Measurements from ENCODE around the gene PXN.
"Not testable (repeated sequence)": the region's sequence is repeated elsewhere in the genome, so short reads cannot be mapped to it uniquely, and the experiment has no call there.

The PXN gene

GRCh38 chr12:120257041-120257821 is 8.3 kb downstream of the PXN start:
- no peak overlapping the region for H3K4me3 ChIP-seq (ENCODE audit: low read length)
- no peaks in the 10 kb centered on the region for H3K9me3 ChIP-seq (ENCODE audit: low read length)
- no peaks in the 10 kb centered on the region for H3K4me1 ChIP-seq (ENCODE audit: insufficient read depth, low read length)
- H3K36me3 ChIP-seq (ENCODE audit: insufficient read depth, low read length): peaks cover 6% of the 10 kb centered on the region
- H2AFZ ChIP-seq (ENCODE audit: low read depth, low read length): no peak overlapping the region
- H3K27me3 ChIP-seq (ENCODE audit: insufficient read depth, low read length): no peaks in the 10 kb centered on the region

DNA sequence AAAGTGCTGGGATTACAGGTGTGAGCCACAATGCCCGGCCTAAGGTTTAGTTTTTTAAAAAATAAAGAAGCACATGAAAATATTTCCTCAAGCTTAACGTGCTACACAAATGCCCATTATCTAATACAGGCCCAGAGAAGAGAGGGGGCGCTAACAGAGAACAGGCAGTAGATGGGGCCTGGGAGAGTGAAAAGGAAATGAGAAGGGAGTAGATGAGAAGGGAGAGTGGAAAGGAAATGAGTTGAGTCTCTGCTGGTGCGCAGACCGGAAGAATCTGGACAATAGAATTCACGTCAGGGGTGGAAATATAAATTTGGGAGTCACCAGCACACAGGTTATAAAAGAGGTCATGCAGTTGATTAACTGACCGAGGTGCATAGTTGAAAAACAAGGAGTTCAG is 10.7 kb downstream of the PXN start:
- Histone ChIP-seq H3K27me3 (ENCODE audit: insufficient read depth, low read length) (no peaks in the 10 kb centered on the region), H2AFZ (ENCODE audit: low read depth, low read length) (no peak overlapping the region), H3K9me3 (ENCODE audit: low read length) (no peaks in the 10 kb centered on the region), H3K4me3 (ENCODE audit: low read length) (no peak overlapping the region), H3K36me3 (ENCODE audit: insufficient read depth, low read length) (peaks cover 6% of the 10 kb centered on the region), H3K4me1 (ENCODE audit: insufficient read depth, low read length) (no peaks in the 10 kb centered on the region)

GRCh38 chr12:120253313-120253712 is 12.2 kb downstream of the PXN start:
- H3K9me3 ChIP-seq (ENCODE audit: low read length): not testable (repeated sequence)

DNA sequence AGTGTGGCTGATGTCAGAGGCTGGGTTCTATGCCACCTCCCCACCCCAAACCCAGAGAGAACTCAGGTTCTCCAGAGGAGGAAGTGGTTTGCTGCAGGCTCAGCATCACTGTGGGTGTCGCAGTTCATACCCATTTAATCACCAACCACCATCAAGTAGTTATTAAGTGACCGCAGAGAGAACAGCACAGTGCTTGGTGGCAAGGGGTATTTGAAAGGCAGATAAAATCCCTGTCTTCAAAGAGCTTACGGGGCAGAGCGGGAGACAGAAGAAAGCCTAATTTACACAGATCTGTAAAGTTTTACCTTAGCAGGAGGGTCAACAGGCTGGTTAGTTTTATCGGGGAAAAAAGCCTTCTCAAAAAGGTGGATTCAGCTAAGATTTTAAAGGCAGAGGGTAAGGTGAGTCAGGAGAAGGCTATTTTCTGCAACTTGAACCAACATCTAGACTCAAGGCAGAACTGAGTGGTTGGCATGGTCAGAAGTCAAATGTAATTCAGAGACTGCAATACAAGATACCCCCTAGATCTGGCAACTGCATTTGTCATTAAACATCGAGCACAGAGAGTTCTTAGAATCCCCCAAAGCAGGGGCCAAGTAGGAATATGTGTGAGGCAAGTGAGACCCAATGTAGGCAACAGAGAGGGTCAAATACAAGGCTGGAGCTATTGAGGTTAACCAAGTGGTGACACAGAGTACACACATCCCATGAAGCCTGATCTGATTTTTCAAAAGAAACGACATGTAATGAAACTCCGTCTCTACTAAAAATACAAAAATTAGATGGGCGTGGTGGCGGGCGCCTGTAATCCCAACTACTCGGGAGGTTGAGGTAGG is 13.2 kb downstream of the PXN start:
- H3K9me3 ChIP-seq (ENCODE audit: low read length): peaks cover 3% of the 10 kb centered on the region
- no peaks in the 10 kb centered on the region for H3K27me3 ChIP-seq (ENCODE audit: insufficient read depth, low read length)
- no peak overlapping the region for H2AFZ ChIP-seq (ENCODE audit: low read depth, low read length)
- H3K36me3 ChIP-seq (ENCODE audit: insufficient read depth, low read length): peaks cover 6% of the 10 kb centered on the region
- H3K4me1 ChIP-seq (ENCODE audit: insufficient read depth, low read length): no peaks in the 10 kb centered on the region
- H3K4me3 ChIP-seq (ENCODE audit: low read length): no peak overlapping the region

More at GRCh38 chr12:120253313-120253712, 12.2 kb downstream of the PXN start:
- not testable (repeated sequence) for H2AFZ ChIP-seq (ENCODE audit: low read depth, low read length); H3K4me1 ChIP-seq (ENCODE audit: insufficient read depth, low read length); H3K36me3 ChIP-seq (ENCODE audit: insufficient read depth, low read length); H3K27me3 ChIP-seq (ENCODE audit: insufficient read depth, low read length); H3K4me3 ChIP-seq (ENCODE audit: low read length)

- H2AFZ ChIP-seq (ENCODE audit: low read depth, low read length); H3K27me3 ChIP-seq (ENCODE audit: insufficient read depth, low read length); H3K4me1 ChIP-seq (ENCODE audit: insufficient read depth, low read length); H3K36me3 ChIP-seq (ENCODE audit: insufficient read depth, low read length); H3K9me3 ChIP-seq (ENCODE audit: low read length); H3K4me3 ChIP-seq (ENCODE audit: low read length): not testable (repeated sequence)
Observed at GRCh38 chr12:120251364-120252070, 14.0 kb downstream of the PXN start.

- Histone ChIP-seq H2AFZ (ENCODE audit: low read depth, low read length) (no peak overlapping the region), H3K36me3 (ENCODE audit: insufficient read depth, low read length) (peaks cover 6% of the 10 kb centered on the region), H3K4me1 (ENCODE audit: insufficient read depth, low read length) (peaks cover 2% of the 10 kb centered on the region)
Observed at GRCh38 chr12:120249875-120250795, 15.4 kb downstream of the PXN start.

GRCh38 chr12:120249266-120249874 is 16.2 kb downstream of the PXN start:
- H3K9me3 ChIP-seq (ENCODE audit: low read length): peaks cover 3% of the 10 kb centered on the region
- no peaks in the 10 kb centered on the region for H3K27me3 ChIP-seq (ENCODE audit: insufficient read depth, low read length)
- peaks cover 6% of the 10 kb centered on the region for H3K4me1 ChIP-seq (ENCODE audit: insufficient read depth, low read length)
- no peak overlapping the region for H3K4me3 ChIP-seq (ENCODE audit: low read length)
- peaks cover 2% of the 10 kb centered on the region for H3K36me3 ChIP-seq (ENCODE audit: insufficient read depth, low read length)
- H2AFZ ChIP-seq (ENCODE audit: low read depth, low read length): no peak overlapping the region

More at GRCh38 chr12:120249875-120250795, 15.4 kb downstream of the PXN start:
- no peak overlapping the region for H3K4me3 ChIP-seq (ENCODE audit: low read length)
- no peaks in the 10 kb centered on the region for H3K27me3 ChIP-seq (ENCODE audit: insufficient read depth, low read length)
- H3K9me3 ChIP-seq (ENCODE audit: low read length): peaks cover 3% of the 10 kb centered on the region

GRCh38 chr12:120247621-120248030 is 17.9 kb downstream of the PXN start:
- H3K4me1 ChIP-seq (ENCODE audit: insufficient read depth, low read length): peaks cover 6% of the 10 kb centered on the region
- no peak overlapping the region for H3K4me3 ChIP-seq (ENCODE audit: low read length)
- H3K27me3 ChIP-seq (ENCODE audit: insufficient read depth, low read length): no peaks in the 10 kb centered on the region
- no peaks in the 10 kb centered on the region for H3K36me3 ChIP-seq (ENCODE audit: insufficient read depth, low read length)
- H3K9me3 ChIP-seq (ENCODE audit: low read length): peaks cover 3% of the 10 kb centered on the region
- H2AFZ ChIP-seq (ENCODE audit: low read depth, low read length): no peak overlapping the region

- H2AFZ ChIP-seq (ENCODE audit: low read depth, low read length): no peak overlapping the region
Observed at GRCh38 chr12:120247183-120247582, 18.3 kb downstream of the PXN start.

DNA sequence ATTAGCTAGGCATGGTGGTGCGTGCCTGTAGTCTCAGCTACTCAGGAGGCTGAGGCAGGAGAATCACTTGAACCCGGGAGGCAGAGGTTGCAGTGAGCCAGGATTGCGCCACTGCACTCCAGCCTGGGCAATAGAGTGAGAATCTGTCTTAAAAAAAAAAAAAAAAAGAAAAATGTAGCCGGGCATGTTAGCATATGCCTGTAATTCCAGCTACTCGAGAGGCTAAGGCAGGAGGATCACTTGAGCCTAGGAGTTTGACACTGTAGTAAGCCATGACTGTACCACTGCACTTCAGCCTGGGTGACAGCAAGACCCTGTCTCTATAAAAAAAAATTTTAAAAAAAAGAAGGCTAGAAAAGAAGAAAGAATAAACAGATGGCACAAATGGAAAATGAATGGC is 18.8 kb downstream of the PXN start:
- H3K4me3 ChIP-seq (ENCODE audit: low read length); H2AFZ ChIP-seq (ENCODE audit: low read depth, low read length); H3K9me3 ChIP-seq (ENCODE audit: low read length); H3K36me3 ChIP-seq (ENCODE audit: insufficient read depth, low read length); H3K27me3 ChIP-seq (ENCODE audit: insufficient read depth, low read length); H3K4me1 ChIP-seq (ENCODE audit: insufficient read depth, low read length): not testable (repeated sequence)

More at GRCh38 chr12:120247183-120247582, 18.3 kb downstream of the PXN start:
- H3K27me3 ChIP-seq (ENCODE audit: insufficient read depth, low read length): no peaks in the 10 kb centered on the region
- H3K4me3 ChIP-seq (ENCODE audit: low read length): no peak overlapping the region
- no peaks in the 10 kb centered on the region for H3K36me3 ChIP-seq (ENCODE audit: insufficient read depth, low read length)
- peaks cover 3% of the 10 kb centered on the region for H3K9me3 ChIP-seq (ENCODE audit: low read length)
- H3K4me1 ChIP-seq (ENCODE audit: insufficient read depth, low read length): peaks cover 6% of the 10 kb centered on the region

DNA sequence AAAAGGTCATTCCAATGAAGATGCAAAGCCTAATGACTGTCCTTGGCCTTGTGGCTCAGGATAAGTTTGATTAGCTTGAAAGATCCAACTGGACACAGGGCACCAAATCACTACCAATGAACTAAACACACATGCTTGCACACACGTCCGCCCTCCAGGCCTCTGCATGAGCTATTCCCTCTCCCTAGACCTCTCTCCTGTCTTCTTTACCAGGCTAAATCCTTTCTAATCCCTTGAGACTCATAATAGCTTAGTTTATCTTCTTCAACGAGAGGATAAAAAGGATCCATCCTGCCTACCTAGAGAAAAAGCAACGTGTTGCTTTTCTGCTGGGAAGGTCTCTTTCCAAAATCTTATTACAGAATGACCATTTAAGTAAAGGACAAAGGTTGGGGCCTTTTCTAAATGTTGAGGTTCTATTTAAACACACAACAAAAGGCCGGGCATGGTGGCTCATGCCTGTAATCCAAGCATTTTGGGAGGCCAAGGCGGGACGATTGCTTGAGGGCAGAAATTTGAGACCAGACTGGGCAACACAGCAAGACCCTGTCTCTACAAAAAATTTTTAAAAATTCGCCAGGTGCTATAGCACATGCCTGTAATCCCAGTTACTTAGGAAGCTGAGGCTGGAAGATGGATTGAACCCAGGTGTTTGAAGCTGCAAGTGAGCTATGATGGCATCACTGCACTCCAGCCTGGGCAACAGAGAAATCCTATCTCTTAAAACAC is 22.4 kb downstream of the PXN start:
- H3K36me3 ChIP-seq (ENCODE audit: insufficient read depth, low read length): no peaks in the 10 kb centered on the region

More for the DNA sequence above, 22.4 kb downstream of the PXN start:
- Histone ChIP-seq H3K4me1 (ENCODE audit: insufficient read depth, low read length) (peaks cover 8% of the 10 kb centered on the region), H3K9me3 (ENCODE audit: low read length) (no peaks in the 10 kb centered on the region), H3K4me3 (ENCODE audit: low read length) (no peak overlapping the region), H2AFZ (ENCODE audit: low read depth, low read length) (no peak overlapping the region), H3K27me3 (ENCODE audit: insufficient read depth, low read length) (no peaks in the 10 kb centered on the region)

Data from neuron (in vitro differentiated cells).